NCI-H2196 (cell line): ENCODE data around the gene HCN3.

Source experiments
- DNase-seq: peaks from one replicate; lab custom pipeline; 2025; ENCODE audit not compliant: unreplicated experiment; lab: John Stamatoyannopoulos, UW

Gene HCN3

GRCh38 chr1:155254228-155254713 lies 23.0 kb upstream of the HCN3 start:
- no peak for DNase-seq

GRCh38 chr1:155254714-155255242 lies 22.5 kb upstream of the HCN3 start:
- no peak for DNase-seq

GRCh38 chr1:155255243-155256007 lies 21.8 kb upstream of the HCN3 start, which contains the start of gene ENTREP3:
Gene ENTREP3 (minus strand): TSS chr1:155255483. CDS start chr1:155254877, 606 bp downstream.
- peak; percentile 79 for DNase-seq

GRCh38 chr1:155256058-155256852 lies 21.0 kb upstream of the HCN3 start:
- DNase-seq = no peak

GRCh38 chr1:155260276-155260675 lies 17.0 kb upstream of the HCN3 start:
- DNase-seq = no peak

- DNase-seq = no peak
These were observed 15.8 kb upstream of the HCN3 start for GRCh38 chr1:155261493-155261851.

GRCh38 chr1:155261852-155262673 lies 15.2 kb upstream of the HCN3 start, which contains the start of gene SCAMP3:
Gene SCAMP3 (minus strand): TSS chr1:155262360. CDS start chr1:155262151, 209 bp downstream.
- peak; percentile 97 for DNase-seq

GRCh38 chr1:155263067-155263466 lies 14.2 kb upstream of the HCN3 start:
- DNase-seq = no peak

- no peak for DNase-seq
These were observed 10.7 kb upstream of the HCN3 start for GRCh38 chr1:155266553-155266952.

- no peak for DNase-seq
These were observed 9.9 kb upstream of the HCN3 start for GRCh38 chr1:155267373-155267772.

GRCh38 chr1:155268630-155269029 lies 8.6 kb upstream of the HCN3 start:
- DNase-seq = no peak

- no peak for DNase-seq
These were observed 7.9 kb upstream of the HCN3 start for GRCh38 chr1:155269381-155269780.

- DNase-seq = peak; percentile 68
These were observed 4.6 kb upstream of the HCN3 start for GRCh38 chr1:155272466-155273342.

- DNase-seq = peak; percentile 96
These were observed 3.7 kb upstream of the HCN3 start, which contains the start of gene CLK2 for GRCh38 chr1:155273343-155274245. Gene CLK2 (minus strand): TSS chr1:155273504. CDS start chr1:155270977, 2,527 bp downstream.

GRCh38 chr1:155277902-155278688 lies 832 bp downstream of the HCN3 start:
- peak; percentile 62 for DNase-seq

GRCh38 chr1:155278689-155279160 lies 1.5 kb downstream of the HCN3 start:
- DNase-seq = no peak

- DNase-seq = no peak
These were observed 2.0 kb downstream of the HCN3 start for GRCh38 chr1:155279268-155279667.
